Right lobe of liver (tissue), 4 donors: ENCODE measurements around the gene NEIL1.

Source experiments
- POLR2A ChIP-seq: fragments of 450-650 bp; IDR thresholded peaks from one replicate; pipeline ENCODE4 v1.6.1; 2017; ENCODE audit warnings: antibody characterized with exemption, mild to moderate bottlenecking
- TF ChIP-seq, protein P1 (sequence below), 4 donors: fragments of 200-600 bp in 3 of 4; fragments of 450-650 bp in 1 of 4; IDR thresholded peaks; one replicate each; pipeline versions ENCODE4 v1.5.1 to v1.8.0; 2016 to 2022; ENCODE audit warnings: antibody characterized with exemption in 4 of 4, mild to moderate bottlenecking in 2 of 4
- donor health status: DM: no; HTN: no; CAD: no.
- donor health status: DM: no; HTN: no; CAD: no.
- donor health status: DM: no; HTN: yes; CAD: no.

DNA sequence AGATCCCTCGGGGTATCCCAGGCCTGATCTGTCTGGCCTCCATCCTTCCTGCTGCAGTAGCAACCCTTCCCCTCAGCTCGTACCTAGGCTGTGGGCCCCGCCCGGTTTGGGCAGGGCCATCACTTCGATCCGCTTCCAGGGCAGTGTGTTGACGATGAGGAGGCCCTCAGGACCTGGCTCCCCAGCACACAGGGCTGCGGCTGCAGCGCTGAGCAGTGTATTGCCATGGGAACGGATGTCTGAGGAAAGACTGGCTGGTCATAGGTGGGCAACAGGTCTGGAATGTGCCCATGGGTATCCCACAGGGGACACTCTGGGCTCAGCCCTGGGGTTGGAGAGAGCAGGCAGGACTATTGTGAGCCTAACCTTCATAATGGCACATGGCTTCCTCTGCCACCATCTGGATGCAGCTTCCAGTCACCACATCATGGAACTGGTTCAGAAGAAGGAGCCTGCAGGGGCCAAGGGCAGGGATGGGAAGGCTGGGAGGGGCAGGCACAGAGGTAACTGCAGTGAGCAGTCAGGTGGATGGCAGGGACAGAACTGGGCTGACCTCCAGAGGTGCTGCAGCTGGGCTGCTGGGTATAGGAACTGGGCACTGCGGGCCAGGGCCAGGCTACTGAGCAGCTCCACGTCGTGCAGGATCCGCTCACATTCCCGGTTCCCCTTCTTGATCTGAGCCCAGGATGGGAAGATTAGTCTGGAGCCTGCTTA, 12.9 kb downstream of the NEIL1 start:
- TF ChIP-seq, protein P1, sequence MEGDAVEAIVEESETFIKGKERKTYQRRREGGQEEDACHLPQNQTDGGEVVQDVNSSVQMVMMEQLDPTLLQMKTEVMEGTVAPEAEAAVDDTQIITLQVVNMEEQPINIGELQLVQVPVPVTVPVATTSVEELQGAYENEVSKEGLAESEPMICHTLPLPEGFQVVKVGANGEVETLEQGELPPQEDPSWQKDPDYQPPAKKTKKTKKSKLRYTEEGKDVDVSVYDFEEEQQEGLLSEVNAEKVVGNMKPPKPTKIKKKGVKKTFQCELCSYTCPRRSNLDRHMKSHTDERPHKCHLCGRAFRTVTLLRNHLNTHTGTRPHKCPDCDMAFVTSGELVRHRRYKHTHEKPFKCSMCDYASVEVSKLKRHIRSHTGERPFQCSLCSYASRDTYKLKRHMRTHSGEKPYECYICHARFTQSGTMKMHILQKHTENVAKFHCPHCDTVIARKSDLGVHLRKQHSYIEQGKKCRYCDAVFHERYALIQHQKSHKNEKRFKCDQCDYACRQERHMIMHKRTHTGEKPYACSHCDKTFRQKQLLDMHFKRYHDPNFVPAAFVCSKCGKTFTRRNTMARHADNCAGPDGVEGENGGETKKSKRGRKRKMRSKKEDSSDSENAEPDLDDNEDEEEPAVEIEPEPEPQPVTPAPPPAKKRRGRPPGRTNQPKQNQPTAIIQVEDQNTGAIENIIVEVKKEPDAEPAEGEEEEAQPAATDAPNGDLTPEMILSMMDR (IDR thresholded peaks at IDR 0.05), result no peak
- no peak for TF ChIP-seq POLR2A
